Ishikawa (cell line): ENCODE data around the gene PIK3C2B.

ENCODE experiments used
- CEBPB ChIP-seq: IDR thresholded peaks from 2 replicates; pipeline ENCODE4 v1.6.1; 2012
- CREB1 ChIP-seq: IDR thresholded peaks from 2 replicates; pipeline ENCODE4 v1.6.1; 2012; ENCODE audit warnings: low read depth
- EGR1 ChIP-seq: IDR thresholded peaks from 2 replicates; pipeline ENCODE4 v1.6.1; 2012
- EP300 ChIP-seq: IDR thresholded peaks from 2 replicates; pipeline ENCODE4 v1.6.1; 2012; ENCODE audit warnings: borderline replicate concordance
- FOXM1 ChIP-seq: IDR thresholded peaks from 2 replicates; pipeline ENCODE4 v1.6.1; 2012; ENCODE audit warnings: low read depth, borderline replicate concordance
- NFIC ChIP-seq: IDR thresholded peaks from 2 replicates; pipeline ENCODE4 v1.6.1; 2012
- RAD21 ChIP-seq: IDR thresholded peaks from 2 replicates; pipeline ENCODE4 v1.6.1; 2012; ENCODE audit warnings: low read depth
- TAF1 ChIP-seq: IDR thresholded peaks from 2 replicates; pipeline ENCODE4 v1.6.1; 2012; ENCODE audit warnings: low read depth, mild to moderate bottlenecking
- TCF12 ChIP-seq: IDR thresholded peaks from 2 replicates; pipeline ENCODE4 v1.6.1; 2012; ENCODE audit warnings: low read depth
- TEAD4 ChIP-seq: IDR thresholded peaks from 2 replicates; pipeline ENCODE4 v1.6.1; 2012
- YY1 ChIP-seq: IDR thresholded peaks from 2 replicates; pipeline ENCODE4 v1.6.1; 2012; ENCODE audit warnings: low read depth
- ZBTB7A ChIP-seq: IDR thresholded peaks from 2 replicates; pipeline ENCODE4 v1.6.1; 2012; ENCODE audit warnings: low read depth
- TF ChIP-seq, protein P1 (sequence below): IDR thresholded peaks from 2 replicates; pipeline ENCODE4 v1.6.1; 2012; ENCODE audit warnings: low read depth, mild to moderate bottlenecking
- TF ChIP-seq, protein P2 (sequence below): IDR thresholded peaks from 2 replicates; pipeline ENCODE4 v1.6.1; 2012
- TF ChIP-seq, protein P3 (sequence below): IDR thresholded peaks from 2 replicates; pipeline ENCODE4 v1.6.1; 2012

Gene PIK3C2B

DNA sequence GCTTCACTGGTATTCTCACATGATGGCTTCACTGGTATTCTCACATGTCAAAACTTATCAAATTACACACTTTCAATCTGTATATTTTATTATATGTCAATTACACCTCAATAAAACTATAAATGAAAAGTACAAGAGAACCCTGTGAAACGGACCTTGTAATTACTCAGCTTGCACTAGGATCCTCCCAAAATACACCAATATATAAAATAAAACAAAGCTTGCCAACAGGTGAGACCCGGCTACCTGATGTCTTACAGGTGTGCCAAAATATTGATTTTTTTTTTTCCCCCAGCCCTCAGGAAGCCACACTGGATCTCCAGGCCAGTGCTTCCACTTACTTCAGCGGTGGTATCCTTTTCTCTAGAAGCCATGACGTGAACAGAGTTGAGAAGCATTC lies 22.9 kb downstream of the PIK3C2B start:
- no peak for TF ChIP-seq EGR1
- no peak for TF ChIP-seq CREB1
- TF ChIP-seq ZBTB7A: no peak
- TF ChIP-seq CEBPB: no peak
- TF ChIP-seq EP300: no peak
- no peak for TF ChIP-seq TEAD4
- no peak for TF ChIP-seq FOXM1
- no peak for TF ChIP-seq TAF1
- no peak for TF ChIP-seq NFIC
- no peak for TF ChIP-seq RAD21
- TF ChIP-seq, protein P1, sequence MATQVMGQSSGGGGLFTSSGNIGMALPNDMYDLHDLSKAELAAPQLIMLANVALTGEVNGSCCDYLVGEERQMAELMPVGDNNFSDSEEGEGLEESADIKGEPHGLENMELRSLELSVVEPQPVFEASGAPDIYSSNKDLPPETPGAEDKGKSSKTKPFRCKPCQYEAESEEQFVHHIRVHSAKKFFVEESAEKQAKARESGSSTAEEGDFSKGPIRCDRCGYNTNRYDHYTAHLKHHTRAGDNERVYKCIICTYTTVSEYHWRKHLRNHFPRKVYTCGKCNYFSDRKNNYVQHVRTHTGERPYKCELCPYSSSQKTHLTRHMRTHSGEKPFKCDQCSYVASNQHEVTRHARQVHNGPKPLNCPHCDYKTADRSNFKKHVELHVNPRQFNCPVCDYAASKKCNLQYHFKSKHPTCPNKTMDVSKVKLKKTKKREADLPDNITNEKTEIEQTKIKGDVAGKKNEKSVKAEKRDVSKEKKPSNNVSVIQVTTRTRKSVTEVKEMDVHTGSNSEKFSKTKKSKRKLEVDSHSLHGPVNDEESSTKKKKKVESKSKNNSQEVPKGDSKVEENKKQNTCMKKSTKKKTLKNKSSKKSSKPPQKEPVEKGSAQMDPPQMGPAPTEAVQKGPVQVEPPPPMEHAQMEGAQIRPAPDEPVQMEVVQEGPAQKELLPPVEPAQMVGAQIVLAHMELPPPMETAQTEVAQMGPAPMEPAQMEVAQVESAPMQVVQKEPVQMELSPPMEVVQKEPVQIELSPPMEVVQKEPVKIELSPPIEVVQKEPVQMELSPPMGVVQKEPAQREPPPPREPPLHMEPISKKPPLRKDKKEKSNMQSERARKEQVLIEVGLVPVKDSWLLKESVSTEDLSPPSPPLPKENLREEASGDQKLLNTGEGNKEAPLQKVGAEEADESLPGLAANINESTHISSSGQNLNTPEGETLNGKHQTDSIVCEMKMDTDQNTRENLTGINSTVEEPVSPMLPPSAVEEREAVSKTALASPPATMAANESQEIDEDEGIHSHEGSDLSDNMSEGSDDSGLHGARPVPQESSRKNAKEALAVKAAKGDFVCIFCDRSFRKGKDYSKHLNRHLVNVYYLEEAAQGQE: no peak
- TF ChIP-seq, protein P2, sequence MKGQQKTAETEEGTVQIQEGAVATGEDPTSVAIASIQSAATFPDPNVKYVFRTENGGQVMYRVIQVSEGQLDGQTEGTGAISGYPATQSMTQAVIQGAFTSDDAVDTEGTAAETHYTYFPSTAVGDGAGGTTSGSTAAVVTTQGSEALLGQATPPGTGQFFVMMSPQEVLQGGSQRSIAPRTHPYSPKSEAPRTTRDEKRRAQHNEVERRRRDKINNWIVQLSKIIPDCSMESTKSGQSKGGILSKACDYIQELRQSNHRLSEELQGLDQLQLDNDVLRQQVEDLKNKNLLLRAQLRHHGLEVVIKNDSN: no peak

DNA sequence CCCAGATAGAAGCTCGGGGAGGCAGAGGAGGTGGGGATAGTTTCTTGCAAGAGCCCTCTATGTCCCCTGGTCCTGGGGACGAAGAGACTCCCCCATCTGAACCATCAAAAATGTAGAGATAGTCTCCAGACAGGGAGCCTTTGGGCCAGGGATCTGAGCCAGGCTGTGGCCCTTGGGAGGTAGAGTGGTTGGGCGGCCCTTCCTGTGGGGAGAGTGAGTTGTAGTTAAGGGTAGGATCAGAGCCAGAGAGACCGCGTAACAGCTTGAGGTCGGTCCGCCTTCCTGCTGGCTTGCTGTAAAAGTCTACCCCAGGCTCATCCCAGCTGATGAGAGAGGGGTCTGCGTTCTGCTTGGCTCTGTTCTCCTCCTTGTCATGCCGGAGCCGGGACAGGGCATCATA lies 25.3 kb downstream of the PIK3C2B start:
- TF ChIP-seq, protein P2: no peak
- TF ChIP-seq TCF12 (no peak), TAF1 (no peak), CEBPB (no peak), FOXM1 (no peak), EGR1 (no peak), RAD21 (no peak), EP300 (no peak), YY1 (no peak), NFIC (no peak), ZBTB7A (no peak), TEAD4 (no peak), CREB1 (no peak)
- TF ChIP-seq, protein P1: no peak
- TF ChIP-seq, protein P3, sequence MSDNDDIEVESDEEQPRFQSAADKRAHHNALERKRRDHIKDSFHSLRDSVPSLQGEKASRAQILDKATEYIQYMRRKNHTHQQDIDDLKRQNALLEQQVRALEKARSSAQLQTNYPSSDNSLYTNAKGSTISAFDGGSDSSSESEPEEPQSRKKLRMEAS: no peak

DNA sequence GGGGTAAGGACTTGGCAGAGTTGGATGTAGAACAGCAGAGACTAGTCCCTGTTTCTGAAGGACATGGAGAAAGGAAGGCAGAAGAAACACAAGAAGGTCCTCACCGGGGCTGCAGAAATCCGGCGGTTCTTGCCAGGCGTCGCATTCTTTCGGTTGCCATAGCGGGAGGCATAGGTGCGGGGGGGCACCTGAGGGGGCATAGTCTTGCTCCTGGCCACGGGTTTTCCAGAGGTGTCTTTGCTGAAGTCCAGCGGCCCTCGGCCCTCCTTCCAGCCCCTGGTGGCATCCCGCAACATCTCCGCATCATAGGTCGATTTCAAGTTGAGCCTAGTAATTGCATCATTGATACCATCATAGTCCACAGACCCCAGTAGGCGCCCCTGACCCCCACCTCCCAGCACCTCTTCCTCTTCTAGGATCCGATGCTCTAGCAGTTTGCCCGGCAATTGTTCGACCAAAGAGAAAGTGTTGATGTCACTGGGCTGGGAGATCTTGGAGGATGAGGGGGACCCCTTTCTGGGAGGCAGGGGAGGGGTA lies 25.8 kb downstream of the PIK3C2B start:
- TF ChIP-seq ZBTB7A (no peak), TEAD4 (no peak), NFIC (no peak), EP300 (no peak), CREB1 (no peak), EGR1 (no peak), RAD21 (no peak), TCF12 (no peak), TAF1 (no peak), FOXM1 (no peak), CEBPB (no peak)
- TF ChIP-seq, protein P1: no peak
- TF ChIP-seq, protein P3: no peak

DNA sequence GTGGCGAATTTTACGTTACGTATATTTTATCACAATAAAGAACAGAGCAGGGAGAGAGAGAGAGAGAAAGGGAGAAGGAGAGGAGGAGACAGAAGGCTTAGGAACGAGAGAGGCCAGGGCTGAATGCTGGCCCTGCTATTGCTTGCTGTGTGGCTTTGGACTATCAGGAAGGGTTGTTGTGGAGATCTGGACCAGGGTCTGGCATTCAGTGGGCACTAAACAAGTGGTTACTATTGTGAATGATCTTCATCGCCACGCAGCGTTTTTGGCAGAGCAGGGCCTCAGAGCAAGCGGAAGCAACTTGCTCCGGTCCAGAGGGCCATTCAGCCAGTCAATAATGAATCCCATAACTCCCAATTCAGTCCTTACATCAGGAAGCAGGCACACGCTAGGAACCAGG lies 26.4 kb downstream of the PIK3C2B start:
- TF ChIP-seq FOXM1 (no peak), TCF12 (no peak), NFIC (no peak), CREB1 (no peak), TEAD4 (no peak), CEBPB (no peak), YY1 (no peak), EP300 (no peak), EGR1 (no peak), RAD21 (no peak), TAF1 (no peak), ZBTB7A (no peak)
- TF ChIP-seq, protein P2: no peak
- TF ChIP-seq, protein P3: no peak
- TF ChIP-seq, protein P1: no peak
